H9 (cell line): ENCODE measurements around the gene GALNT16. TPM values are rescaled to one million over a fixed set of nuclear protein-coding genes. Genes with fewer than 3 reads are reported as not detected.

Source experiments
- DNase-seq: peaks from one replicate; pipeline ENCODE4 v3.0.0-alpha.2; 2017
- H2AFZ ChIP-seq: one replicate; pipeline ENCODE4 v1.6.1; 2013; ENCODE audit warnings: mild to moderate bottlenecking, low read length, control low read depth, moderate library complexity
- H2AK5ac ChIP-seq: 2 replicates; pipeline ENCODE4 v1.6.1; 2013; ENCODE audit warnings: low read length, control low read depth, mixed read lengths; ENCODE audit not compliant: insufficient read length
- H2BK120ac ChIP-seq: one replicate; pipeline ENCODE4 v1.6.1; 2013; ENCODE audit warnings: low read depth, mild to moderate bottlenecking, low read length, control low read depth, inconsistent platforms; ENCODE audit not compliant: poor library complexity, severe bottlenecking
- H2BK12ac ChIP-seq: 2 replicates; pipeline ENCODE4 v1.6.1; 2013; ENCODE audit warnings: low read length, control low read depth, mixed read lengths, low read depth; ENCODE audit not compliant: insufficient read length
- H2BK15ac ChIP-seq: 2 replicates; pipeline ENCODE4 v1.6.1; 2013; ENCODE audit warnings: low read depth, low read length, control low read depth
- H2BK20ac ChIP-seq: one replicate; pipeline ENCODE4 v1.6.1; 2013; ENCODE audit warnings: low read depth, mild to moderate bottlenecking, low read length, control low read depth, inconsistent platforms; ENCODE audit not compliant: poor library complexity, severe bottlenecking
- H2BK5ac ChIP-seq: 2 replicates; pipeline ENCODE4 v1.6.1; 2013; ENCODE audit warnings: low read length, control low read depth, mixed read lengths; ENCODE audit not compliant: insufficient read length
- H3K14ac ChIP-seq: 2 replicates; pipeline ENCODE4 v1.6.1; 2013; ENCODE audit warnings: low read length, control low read depth; ENCODE audit not compliant: insufficient read depth
- H3K18ac ChIP-seq: 2 replicates; pipeline ENCODE4 v1.6.1; 2013; ENCODE audit warnings: low read depth, mild to moderate bottlenecking, mixed read lengths, low read length, control low read depth; ENCODE audit not compliant: insufficient read length
- H3K23ac ChIP-seq: 2 replicates; pipeline ENCODE4 v1.6.1; 2013; ENCODE audit warnings: low read length, control low read depth, mixed read lengths, low read depth; ENCODE audit not compliant: insufficient read length
- H3K23me2 ChIP-seq: 2 replicates; pipeline ENCODE4 v1.6.1; 2013; ENCODE audit warnings: low read depth, mild to moderate bottlenecking, mixed read lengths, low read length, control low read depth; ENCODE audit not compliant: insufficient read length, poor library complexity, severe bottlenecking
- H3K27ac ChIP-seq: 2 replicates; pipeline ENCODE4 v1.5.1; 2013; ENCODE audit warnings: low read length, control low read depth, mixed read lengths, low read depth; ENCODE audit not compliant: insufficient read length
- H3K27me3 ChIP-seq: 2 replicates; pipeline ENCODE4 v1.6.1; 2013; ENCODE audit warnings: low read length, control low read depth, inconsistent platforms; ENCODE audit not compliant: insufficient read depth
- H3K4ac ChIP-seq: 2 replicates; pipeline ENCODE4 v1.6.1; 2013; ENCODE audit warnings: low read depth, mild to moderate bottlenecking, control low read depth, inconsistent platforms, low read length, moderate library complexity
- H3K4me1 ChIP-seq: 2 replicates; pipeline ENCODE4 v1.6.1; 2013; ENCODE audit warnings: low read length, control low read depth, inconsistent platforms; ENCODE audit not compliant: insufficient read depth
- H3K4me2 ChIP-seq: 2 replicates; pipeline ENCODE4 v1.6.1; 2013; ENCODE audit warnings: low read length, control low read depth, mixed read lengths; ENCODE audit not compliant: insufficient read length, insufficient read depth
- H3K56ac ChIP-seq: 2 replicates; pipeline ENCODE4 v1.6.1; 2013; ENCODE audit warnings: low read depth, mild to moderate bottlenecking, mixed read lengths, low read length, control low read depth; ENCODE audit not compliant: insufficient read length
- H3K79me1 ChIP-seq: 2 replicates; pipeline ENCODE4 v1.6.1; 2013; ENCODE audit warnings: low read depth, mild to moderate bottlenecking, moderate library complexity, low read length, control low read depth, inconsistent platforms; ENCODE audit not compliant: insufficient read depth, poor library complexity, severe bottlenecking
- H3K79me2 ChIP-seq: 2 replicates; pipeline ENCODE4 v1.6.1; 2013; ENCODE audit warnings: low read length, control low read depth, inconsistent platforms; ENCODE audit not compliant: insufficient read depth
- H3K9ac ChIP-seq: 2 replicates; pipeline ENCODE4 v1.6.1; 2013; ENCODE audit warnings: low read length, control low read depth, mixed read lengths; ENCODE audit not compliant: insufficient read length; ENCODE audit errors: extremely low read depth
- H3K9me3 ChIP-seq: one replicate; pipeline ENCODE4 v1.6.1; 2013; ENCODE audit warnings: low read depth, low read length, inconsistent platforms; ENCODE audit not compliant: control insufficient read depth
- H3T11ph ChIP-seq: one replicate; pipeline ENCODE4 v1.6.1; 2013; ENCODE audit warnings: mild to moderate bottlenecking, low read length, control low read depth, inconsistent platforms
- H4K20me1 ChIP-seq: one replicate; pipeline ENCODE4 v1.6.1; 2013; ENCODE audit not compliant: control insufficient read depth, insufficient read length, insufficient read depth
- H4K5ac ChIP-seq: 2 replicates; pipeline ENCODE4 v1.6.1; 2013; ENCODE audit warnings: low read depth, mild to moderate bottlenecking, mixed read lengths, low read length, control low read depth; ENCODE audit not compliant: insufficient read length
- H4K8ac ChIP-seq: replicated peaks from 2 replicates; pipeline ENCODE4 v1.6.1; 2013; ENCODE audit warnings: low read length, control low read depth, mixed read lengths, low read depth; ENCODE audit not compliant: insufficient read length
- H4K91ac ChIP-seq: 2 replicates; pipeline ENCODE4 v1.6.1; 2013; ENCODE audit warnings: low read depth, mild to moderate bottlenecking, moderate library complexity, mixed read lengths, low read length, control low read depth; ENCODE audit not compliant: insufficient read length
- H3K27ac Mint-ChIP-seq, 3 experiments: 2 replicates in 2 of 3; 3 replicates in 1 of 3; pipeline ENCODE4 v1.8.0; 2020 to 2021; ENCODE audit warnings: mixed read lengths in 3 of 3, mild to moderate bottlenecking in 1 of 3, moderate library complexity in 1 of 3
- H3K27me3 Mint-ChIP-seq: 2 replicates; pipeline ENCODE4 v1.8.0; 2021; ENCODE audit warnings: low read depth, mild to moderate bottlenecking, moderate library complexity, mixed read lengths
- H3K36me3 Mint-ChIP-seq, 3 experiments: 2 replicates in 2 of 3; 3 replicates in 1 of 3; pipeline ENCODE4 v1.8.0; 2020 to 2021; ENCODE audit warnings: low read depth in 3 of 3, mixed read lengths in 3 of 3; ENCODE audit not compliant: insufficient read depth in 1 of 3
- H3K4me1 Mint-ChIP-seq, 2 experiments: 2 replicates each; pipeline ENCODE4 v1.8.0; 2020; ENCODE audit warnings: mixed read lengths in 2 of 2
- H3K4me3 Mint-ChIP-seq, 2 experiments: 2 replicates in 1 of 2; 3 replicates in 1 of 2; pipeline ENCODE4 v1.8.0; 2020 to 2021; ENCODE audit warnings: mild to moderate bottlenecking in 2 of 2, mixed read lengths in 2 of 2, moderate library complexity in 1 of 2
- H3K9me3 Mint-ChIP-seq, 2 experiments: 2 replicates in 1 of 2; 3 replicates in 1 of 2; pipeline ENCODE4 v1.8.0; 2020; ENCODE audit warnings: mild to moderate bottlenecking in 2 of 2, mixed read lengths in 2 of 2, moderate library complexity in 1 of 2
- CTCF ChIP-seq: fragments of 200-600 bp; sonication (generic); conservative IDR thresholded peaks from 3 replicates; pipeline ENCODE4 v1.8.0; 2021; ENCODE audit warnings: antibody characterized with exemption, mild to moderate bottlenecking
- WGBS: extraction: QIAGEN DNeasy Blood & Tissue Kit; methylation state at CpG from one replicate; pipeline ENCODE4 v1.1.7; 2013; ENCODE audit warnings: missing lambda C conversion rate, low lambda C conversion rate, mixed read lengths; ENCODE audit not compliant: insufficient read length; ENCODE audit errors: extremely low coverage; 5-methylcytosine and 5-hydroxymethylcytosine counted together
- total RNA-seq: library from RNA; stranded (reverse); gene quantifications from 2 replicates; pipeline ENCODE4 v1.2.1, GENCODE V29; 2021

The GALNT16 gene
- total RNA-seq, 1 experiment from 2014 or later: 2.3 TPM

DNA sequence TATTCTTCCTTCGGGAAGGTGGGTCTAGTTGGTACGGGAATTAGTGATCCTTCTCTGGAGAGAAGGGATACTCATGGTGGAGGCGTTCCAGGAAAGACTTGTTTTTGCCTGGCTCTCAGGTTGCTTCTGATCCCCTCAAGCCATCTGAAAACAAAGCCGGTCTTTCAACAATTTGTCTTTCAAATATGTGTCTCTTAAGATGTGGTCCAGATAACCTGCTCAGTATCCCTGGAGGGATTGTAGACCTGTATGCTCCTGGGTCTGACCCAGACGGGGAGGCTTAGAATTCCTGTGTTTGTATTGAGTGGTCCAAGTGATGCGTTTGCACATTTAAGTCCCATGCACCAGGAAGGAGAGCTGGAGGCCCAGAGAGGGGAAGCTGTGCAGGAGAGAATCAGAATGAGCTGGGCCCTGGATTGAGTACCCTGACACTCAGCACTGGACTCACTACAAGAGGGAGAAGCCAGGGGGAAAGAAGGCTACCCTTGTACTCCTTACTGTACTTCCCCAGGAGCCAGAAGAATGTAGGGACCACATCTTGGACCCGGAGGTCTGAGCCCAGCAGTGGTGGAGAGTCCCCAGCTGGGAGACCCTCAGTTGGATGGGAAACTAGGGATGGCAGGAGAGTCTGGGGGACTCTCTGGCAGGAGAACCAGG lies 97.7 kb downstream of the GALNT16 start:
- no peak overlapping the region for H3K27ac ChIP-seq
- no peak overlapping the region for H2BK120ac ChIP-seq
- no peak for TF ChIP-seq CTCF
- no peaks in the 10 kb centered on the region for H3K27me3 ChIP-seq
- H4K8ac ChIP-seq: no peak overlapping the region
- no peak overlapping the region for H2BK5ac ChIP-seq
- H3T11ph ChIP-seq: no peak overlapping the region
- H4K5ac ChIP-seq: no peak overlapping the region
- no peak overlapping the region for H3K18ac ChIP-seq
- no peak overlapping the region for H2AK5ac ChIP-seq
- Mint-ChIP-seq H3K9me3 (no peaks in the 10 kb centered on the region), H3K27me3 (no peaks in the 10 kb centered on the region; the same call in 1 of the 2 replicates), H3K4me3 (no peak overlapping the region), H3K4me1 (peaks cover 0 to 4% of the 10 kb centered on the region in 2 experiments; a peak in 2 of 4 replicates), H3K27ac (peak overlapping the region in 1 of 3 experiments; percentile 48; a peak in 1 of 7 replicates), H3K36me3 (no peaks in the 10 kb centered on the region)
- H3K9me3 ChIP-seq: no peaks in the 10 kb centered on the region
- no peak overlapping the region for H3K14ac ChIP-seq
- WGBS: no CpG with 5 or more reads among the region's 7 CpGs
- no peak overlapping the region for H2AFZ ChIP-seq
- no peaks in the 10 kb centered on the region for H3K4me1 ChIP-seq
- no peak overlapping the region for H3K23ac ChIP-seq
- DNase-seq: no peak
- no peak overlapping the region for H2BK15ac ChIP-seq
- H3K79me2 ChIP-seq: no peaks in the 10 kb centered on the region
- H2BK20ac ChIP-seq: no peak overlapping the region
- H3K56ac ChIP-seq: no peak overlapping the region
- no peak overlapping the region for H2BK12ac ChIP-seq
- no peak overlapping the region for H3K4me2 ChIP-seq
- no peak overlapping the region for H3K4ac ChIP-seq
- H3K79me1 ChIP-seq: no peaks in the 10 kb centered on the region
- H4K91ac ChIP-seq: no peak overlapping the region
- H4K20me1 ChIP-seq: no peaks in the 10 kb centered on the region
- H3K9ac ChIP-seq: no peak overlapping the region
- no peaks in the 10 kb centered on the region for H3K23me2 ChIP-seq
